GM12891 (cell line): ENCODE data around the gene SDHB.

ENCODE experiments used
- DNase-seq: peaks from one replicate; pipeline ENCODE4 v3.0.0; 2011; ENCODE audit warnings: low spot score; ENCODE audit not compliant: insufficient read length
- FAIRE-seq: peaks from 2 replicates; lab custom pipeline; 2011; peaks lifted over from hg19 to GRCh38; lab: Jason Lieb, UNC
- PAX5 ChIP-seq: IDR thresholded peaks from 2 replicates; pipeline ENCODE4 v1.6.1; 2011; ENCODE audit warnings: low read length, moderate library complexity, mild to moderate bottlenecking; ENCODE audit not compliant: insufficient read depth, severe bottlenecking
- POLR2A ChIP-seq: IDR thresholded peaks from 2 replicates; pipeline ENCODE4 v1.6.1; 2011; ENCODE audit warnings: low read depth, low read length, control low read depth
- POLR2AphosphoS5 ChIP-seq: IDR thresholded peaks from 2 replicates; pipeline ENCODE4 v1.6.1; 2011; ENCODE audit warnings: low read depth, low read length, control low read depth
- POU2F2 ChIP-seq: IDR thresholded peaks from 2 replicates; pipeline ENCODE4 v1.6.1; 2011; ENCODE audit warnings: low read depth, mild to moderate bottlenecking, control low read depth, low read length, moderate library complexity
- SPI1 ChIP-seq: IDR thresholded peaks from 2 replicates; pipeline ENCODE4 v1.6.1; 2011; ENCODE audit warnings: low read depth, low read length, control low read depth
- TAF1 ChIP-seq: IDR thresholded peaks from 2 replicates; pipeline ENCODE4 v1.6.1; 2011; ENCODE audit warnings: low read depth, low read length, control low read depth

Gene SDHB

GRCh38 chr1:16981269-16981849 lies 72.5 kb downstream of the SDHB start:
- FAIRE-seq: no peak
- DNase-seq: no peak
- TF ChIP-seq POU2F2 (no peak), POLR2A (no peak), SPI1 (no peak), PAX5 (no peak), POLR2AphosphoS5 (no peak), TAF1 (no peak)

- TF ChIP-seq POLR2A (no peak), POLR2AphosphoS5 (no peak), SPI1 (no peak), PAX5 (no peak), TAF1 (no peak), POU2F2 (no peak)
- no peak for FAIRE-seq
- no peak for DNase-seq
These were observed 73.2 kb downstream of the SDHB start, which contains the start of gene MFAP2 for GRCh38 chr1:16980473-16981268. Gene MFAP2, minus strand, starts transcription at chr1:16980620. Its CDS starts 2,347 bp downstream, at chr1:16978273.

- TF ChIP-seq TAF1 (no peak), POLR2A (no peak)
- no peak for DNase-seq
- FAIRE-seq: no peak
These were observed 74.1 kb downstream of the SDHB start for GRCh38 chr1:16979475-16980327.

GRCh38 chr1:16978567-16979474 lies 75.0 kb downstream of the SDHB start:
- no peak for TF ChIP-seq SPI1
- TF ChIP-seq TAF1: no peak
- no peak for TF ChIP-seq POU2F2
- TF ChIP-seq POLR2AphosphoS5: no peak
- TF ChIP-seq PAX5: no peak
- no peak for TF ChIP-seq POLR2A
- DNase-seq: no peak
- FAIRE-seq: no peak

GRCh38 chr1:16978139-16978538 lies 75.7 kb downstream of the SDHB start:
- TF ChIP-seq POU2F2 (no peak), TAF1 (no peak), PAX5 (no peak), SPI1 (no peak), POLR2A (no peak), POLR2AphosphoS5 (no peak)
- DNase-seq (no peak), FAIRE-seq (no peak)

- DNase-seq: no peak
- TF ChIP-seq POU2F2 (no peak), POLR2A (no peak), PAX5 (no peak), TAF1 (no peak), POLR2AphosphoS5 (no peak), SPI1 (no peak)
- FAIRE-seq: no peak
These were observed 76.5 kb downstream of the SDHB start for GRCh38 chr1:16977377-16977776.

- TF ChIP-seq POLR2AphosphoS5: no peak
- TF ChIP-seq POLR2A: no peak
- TF ChIP-seq SPI1: no peak
- no peak for TF ChIP-seq TAF1
- no peak for TF ChIP-seq POU2F2
- TF ChIP-seq PAX5: no peak
- FAIRE-seq (no peak), DNase-seq (no peak)
These were observed 76.9 kb downstream of the SDHB start for GRCh38 chr1:16976966-16977365.

GRCh38 chr1:16975838-16976237 lies 78.0 kb downstream of the SDHB start:
- no peak for FAIRE-seq
- TF ChIP-seq POLR2A (no peak), POU2F2 (no peak)
- no peak for DNase-seq

- DNase-seq (no peak), FAIRE-seq (no peak)
- no peak for TF ChIP-seq TAF1
- TF ChIP-seq SPI1: no peak
- TF ChIP-seq POLR2AphosphoS5: no peak
- TF ChIP-seq PAX5: no peak
- TF ChIP-seq POLR2A: no peak
- TF ChIP-seq POU2F2: no peak
These were observed 78.6 kb downstream of the SDHB start for GRCh38 chr1:16975211-16975610.
